ENCODE measurements around the gene ABLIM3.
"Not testable (repeated sequence)": the region's sequence is repeated elsewhere in the genome, so short reads cannot be mapped to it uniquely, and the experiment has no call there.

Gene ABLIM3

GRCh38 chr5:149257889-149258705 is 116.8 kb downstream of the ABLIM3 start:
- peak; percentile 32 for DNase-seq (ENCODE audit: low read depth)

- no peak for DNase-seq (ENCODE audit: low read depth)
Observed at GRCh38 chr5:149260761-149261160, 119.5 kb downstream of the ABLIM3 start.

GRCh38 chr5:149261246-149261645 is 120.0 kb downstream of the ABLIM3 start:
- no peak for DNase-seq (ENCODE audit: low read depth)

GRCh38 chr5:149262315-149262714 is 121.0 kb downstream of the ABLIM3 start:
- no peak for DNase-seq (ENCODE audit: low read depth)

- DNase-seq (ENCODE audit: low read depth), result no peak
Observed at GRCh38 chr5:149264439-149265067, 123.3 kb downstream of the ABLIM3 start.

DNA sequence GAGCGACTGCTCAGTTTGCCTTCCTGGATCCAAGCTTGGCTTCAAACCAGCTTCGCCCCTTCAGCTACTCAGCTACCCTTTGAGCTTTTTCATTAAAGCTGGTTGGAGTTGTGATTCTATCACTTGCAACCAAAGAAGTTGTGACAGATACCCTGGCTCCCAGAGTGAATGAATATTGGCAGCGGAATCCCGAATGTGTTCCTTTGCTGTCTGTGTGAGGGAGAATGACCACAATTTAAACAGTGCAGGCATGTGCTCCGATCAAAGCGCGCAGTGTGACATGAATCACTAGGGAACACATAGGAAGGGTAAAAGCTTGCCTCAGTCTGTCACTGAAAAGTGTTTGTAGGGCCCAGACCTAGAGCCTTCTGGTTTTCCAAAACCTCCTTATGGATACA is 123.8 kb downstream of the ABLIM3 start:
- no peak for DNase-seq (ENCODE audit: low read depth)

DNA sequence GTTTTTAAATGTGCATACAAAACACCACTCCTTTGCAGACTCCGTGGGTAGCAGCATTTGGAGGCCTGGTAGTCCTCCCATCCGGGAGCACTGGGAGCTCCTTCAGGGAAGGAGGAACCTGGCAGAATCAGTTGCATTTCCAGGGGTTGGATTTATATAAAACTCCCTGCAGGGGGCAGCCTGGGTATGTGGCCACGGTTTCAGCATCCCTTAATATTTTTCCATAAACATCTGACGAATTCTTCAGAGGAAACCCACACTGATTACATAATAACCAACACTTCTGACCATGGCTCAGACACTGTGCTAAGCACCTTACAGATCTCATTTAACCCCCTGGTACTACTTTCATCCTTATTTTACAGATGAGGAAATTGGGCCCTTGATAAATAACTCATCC is 124.3 kb downstream of the ABLIM3 start:
- DNase-seq (ENCODE audit: low read depth), result peak; percentile 80

GRCh38 chr5:149267241-149267973 is 126.1 kb downstream of the ABLIM3 start:
- no peak for DNase-seq (ENCODE audit: low read depth)

GRCh38 chr5:149268928-149269557 is 127.8 kb downstream of the ABLIM3 start:
- peak; percentile 62 for DNase-seq (ENCODE audit: low read depth)

DNA sequence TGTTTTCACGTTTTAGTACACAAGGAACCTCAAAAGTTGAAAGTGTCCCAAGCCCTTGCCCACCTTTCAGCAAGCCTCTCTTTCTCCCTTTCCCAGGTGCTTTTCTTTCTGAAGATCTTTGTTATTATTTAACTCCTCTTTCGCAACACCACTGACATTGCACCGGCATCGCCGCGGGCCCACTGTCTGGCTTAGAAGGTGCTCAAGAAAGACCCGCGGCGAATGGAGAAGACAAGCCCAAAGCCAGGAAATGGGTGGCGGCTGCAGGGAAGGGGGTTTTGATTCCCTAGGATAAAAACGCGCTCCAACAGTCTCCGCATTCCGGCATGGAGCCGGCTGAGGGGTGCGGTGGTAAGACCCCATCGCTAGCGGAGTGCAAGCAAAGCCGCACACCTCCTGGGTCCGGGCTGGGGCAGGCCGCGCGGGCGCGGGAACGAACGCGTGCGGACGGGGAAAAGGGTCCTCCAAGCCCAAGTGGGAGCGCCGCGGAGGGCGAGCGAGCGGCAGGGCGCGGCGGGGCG is 130.0 kb downstream of the ABLIM3 start:
- DNase-seq (ENCODE audit: low read depth), result no peak

- peak; percentile 29 for DNase-seq (ENCODE audit: low read depth)
Observed at GRCh38 chr5:149271716-149272563, 130.6 kb downstream of the ABLIM3 start, which contains the start of gene AFAP1L1. AFAP1L1 (plus strand) TSS chr5:149271859; CDS start chr5:149271969, 110 bp downstream.

DNA sequence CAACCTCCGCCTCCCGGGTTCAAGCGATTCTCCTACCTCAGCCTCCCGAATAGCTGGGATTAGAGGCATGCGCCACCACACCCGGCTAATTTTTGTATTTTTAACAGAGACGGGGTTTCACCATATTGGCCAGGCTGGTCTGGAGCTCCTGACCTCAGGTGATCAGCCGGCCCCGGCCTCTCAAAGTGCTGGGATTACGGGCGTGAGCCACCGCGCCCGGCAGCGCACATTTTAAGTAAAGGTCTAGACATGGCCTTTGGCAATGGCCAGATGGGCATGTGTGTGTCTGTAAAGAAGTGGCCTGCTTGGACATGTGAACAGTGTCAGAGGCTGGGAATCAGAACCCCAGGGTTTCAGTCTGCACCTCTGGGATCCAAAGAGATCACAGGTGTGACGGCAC is 131.5 kb downstream of the ABLIM3 start:
- not testable (repeated sequence) for DNase-seq (ENCODE audit: low read depth)

GRCh38 chr5:149273237-149273636 is 131.9 kb downstream of the ABLIM3 start:
- no peak for DNase-seq (ENCODE audit: low read depth)

GRCh38 chr5:149273950-149274349 is 132.7 kb downstream of the ABLIM3 start:
- no peak for DNase-seq (ENCODE audit: low read depth)

- DNase-seq (ENCODE audit: low read depth), result no peak
Observed at GRCh38 chr5:149274939-149275338, 133.6 kb downstream of the ABLIM3 start.

- DNase-seq (ENCODE audit: low read depth), result no peak
Observed at GRCh38 chr5:149277801-149278200, 136.5 kb downstream of the ABLIM3 start.

- DNase-seq (ENCODE audit: low read depth), result no peak
Observed at GRCh38 chr5:149278451-149279210, 137.3 kb downstream of the ABLIM3 start.

DNA sequence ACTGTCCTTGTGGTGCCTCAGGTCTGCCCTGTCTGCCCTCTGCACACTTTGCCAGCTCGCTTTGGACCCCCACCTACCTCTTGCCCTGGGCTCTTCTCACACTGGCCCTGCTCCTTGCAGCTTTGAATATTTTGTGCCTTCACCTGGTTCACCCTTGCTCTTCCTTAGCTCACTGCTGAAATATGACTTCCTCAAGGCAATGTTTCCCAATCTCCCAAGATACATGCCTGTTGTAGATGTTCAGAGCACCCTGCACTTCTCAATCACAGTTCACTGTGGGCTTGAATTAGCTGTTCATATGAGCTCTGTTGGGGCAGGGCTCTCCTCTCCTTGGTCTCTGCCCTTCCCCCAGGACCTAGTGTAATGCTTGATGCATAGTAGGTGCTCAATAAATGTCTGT is 138.4 kb downstream of the ABLIM3 start:
- DNase-seq (ENCODE audit: low read depth), result peak; percentile 42

DNA sequence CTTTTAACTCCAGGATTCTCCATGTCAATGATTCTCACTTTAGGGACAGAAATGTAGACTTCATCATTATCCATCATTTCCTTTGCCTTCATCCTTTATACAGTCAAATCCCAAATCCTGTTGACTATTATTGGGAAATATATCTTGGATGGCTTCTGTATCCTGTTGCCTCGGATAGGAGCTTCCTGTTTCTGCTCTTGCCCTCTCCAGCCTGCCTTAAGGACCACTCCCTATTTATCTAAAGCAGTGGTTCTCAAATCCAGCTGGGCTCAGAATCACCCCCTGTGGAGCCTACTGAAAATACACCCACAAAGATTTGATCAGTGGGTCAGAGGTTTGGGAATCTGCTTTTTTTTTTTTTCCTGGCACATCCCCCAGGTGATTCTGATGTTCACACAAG is 138.8 kb downstream of the ABLIM3 start:
- DNase-seq (ENCODE audit: low read depth), result no peak

DNA sequence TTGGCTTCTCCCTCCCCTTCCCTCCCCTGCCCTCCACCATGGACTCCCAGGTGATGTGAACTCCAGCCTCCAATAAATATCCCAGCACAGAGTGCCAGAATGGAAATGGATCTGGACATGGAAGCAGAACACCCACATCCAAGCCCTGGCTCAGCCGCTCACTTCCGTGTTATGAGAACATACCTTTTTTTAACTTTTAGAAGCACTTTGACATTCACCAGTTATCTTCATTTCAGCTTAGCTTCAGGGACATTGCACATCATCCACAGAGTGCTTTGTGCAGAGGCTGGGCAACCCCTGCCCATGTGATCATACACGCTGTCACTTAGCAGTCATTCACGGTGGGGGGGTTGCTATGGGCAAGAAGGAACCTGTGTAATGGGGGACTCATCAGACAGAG is 139.5 kb downstream of the ABLIM3 start:
- no peak for DNase-seq (ENCODE audit: low read depth)
